PC-9 (cell line): Measurements from ENCODE around the gene MYRIP.

Experiments used
- EZH2 ChIP-seq: fragments of 200-600 bp; sonication (generic); IDR thresholded peaks from 2 replicates; pipeline ENCODE4 v1.8.0; 2017; ENCODE audit warnings: antibody characterized with exemption, low read depth
- TF ChIP-seq, protein P1 (sequence below): fragments of 200-600 bp; sonication (generic); conservative IDR thresholded peaks from 2 replicates; pipeline ENCODE4 v1.6.1; 2017; ENCODE audit warnings: mixed run types, antibody characterized with exemption, mild to moderate bottlenecking, moderate library complexity

DNA sequence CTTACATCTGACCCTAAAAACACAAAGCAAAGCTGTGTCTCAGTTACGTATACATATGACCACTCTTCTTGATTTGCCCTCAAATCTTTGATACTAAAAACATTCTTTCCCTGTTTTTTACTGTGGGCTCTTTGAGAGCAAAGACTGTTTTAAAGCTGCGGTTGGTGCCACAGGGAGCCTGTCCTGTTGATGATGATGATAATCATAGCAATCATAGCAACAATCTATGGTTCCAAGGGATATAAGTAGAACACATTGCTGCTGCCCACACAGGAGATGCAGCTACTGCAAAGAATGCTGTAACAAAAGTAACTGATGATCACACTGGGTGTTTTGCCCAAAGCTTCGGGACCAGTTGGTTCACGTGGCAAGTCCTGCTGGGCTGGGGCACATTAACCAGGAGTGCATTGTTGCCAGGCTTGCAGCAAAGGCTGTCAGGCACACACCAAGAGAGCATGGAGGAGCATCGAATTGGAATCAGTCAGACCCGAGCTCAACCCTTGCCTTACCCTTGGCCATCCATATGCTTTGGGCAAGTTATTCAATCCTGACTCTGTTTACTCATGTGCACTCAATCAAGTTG lies 368.7 kb downstream of the MYRIP start:
- TF ChIP-seq, protein P1, sequence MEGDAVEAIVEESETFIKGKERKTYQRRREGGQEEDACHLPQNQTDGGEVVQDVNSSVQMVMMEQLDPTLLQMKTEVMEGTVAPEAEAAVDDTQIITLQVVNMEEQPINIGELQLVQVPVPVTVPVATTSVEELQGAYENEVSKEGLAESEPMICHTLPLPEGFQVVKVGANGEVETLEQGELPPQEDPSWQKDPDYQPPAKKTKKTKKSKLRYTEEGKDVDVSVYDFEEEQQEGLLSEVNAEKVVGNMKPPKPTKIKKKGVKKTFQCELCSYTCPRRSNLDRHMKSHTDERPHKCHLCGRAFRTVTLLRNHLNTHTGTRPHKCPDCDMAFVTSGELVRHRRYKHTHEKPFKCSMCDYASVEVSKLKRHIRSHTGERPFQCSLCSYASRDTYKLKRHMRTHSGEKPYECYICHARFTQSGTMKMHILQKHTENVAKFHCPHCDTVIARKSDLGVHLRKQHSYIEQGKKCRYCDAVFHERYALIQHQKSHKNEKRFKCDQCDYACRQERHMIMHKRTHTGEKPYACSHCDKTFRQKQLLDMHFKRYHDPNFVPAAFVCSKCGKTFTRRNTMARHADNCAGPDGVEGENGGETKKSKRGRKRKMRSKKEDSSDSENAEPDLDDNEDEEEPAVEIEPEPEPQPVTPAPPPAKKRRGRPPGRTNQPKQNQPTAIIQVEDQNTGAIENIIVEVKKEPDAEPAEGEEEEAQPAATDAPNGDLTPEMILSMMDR: no peak
- no peak for TF ChIP-seq EZH2
